ENCODE measurements around the gene IER5L.

The IER5L gene

DNA sequence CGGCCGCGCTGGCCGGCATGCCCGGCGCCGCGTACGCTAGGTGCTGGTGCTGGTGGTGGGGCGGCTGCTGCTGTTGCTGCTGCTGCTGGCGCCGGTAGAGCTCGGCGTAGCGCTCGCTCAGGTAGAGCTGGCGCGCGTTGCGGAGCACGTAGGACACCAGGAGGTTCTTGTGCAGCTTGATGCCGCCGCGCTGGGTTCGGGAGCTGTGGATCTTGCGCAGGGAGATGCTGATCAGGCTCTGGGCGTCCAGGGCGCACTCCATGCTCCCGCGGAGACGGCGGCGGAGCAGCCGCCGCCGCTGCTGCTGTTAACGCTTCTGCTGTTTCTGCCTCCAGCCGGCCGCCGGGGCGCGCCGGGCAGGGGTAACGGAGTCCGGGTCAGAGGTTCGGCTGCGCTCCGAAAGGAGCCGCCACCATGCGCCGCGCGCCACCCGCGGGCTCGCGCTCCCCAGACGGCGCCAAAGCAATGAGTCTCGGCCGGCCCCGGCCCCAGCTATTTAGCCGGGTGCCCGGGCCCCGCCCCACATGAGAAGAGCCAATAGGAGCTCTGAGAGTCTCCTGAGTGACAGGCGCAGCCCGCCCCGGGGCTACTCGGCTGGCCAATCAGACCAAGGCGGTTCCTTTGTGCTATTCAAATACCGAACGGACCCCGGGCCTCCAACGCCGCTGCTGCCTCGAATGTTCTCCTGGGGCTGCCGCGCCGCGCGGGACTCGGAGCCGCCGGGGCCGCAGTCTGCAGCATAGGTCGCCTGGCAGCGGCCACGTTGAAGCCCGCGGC lies at the start of gene IER5L:
Gene IER5L (minus strand): TSS at position 471 of the 777 bp plus-strand sequence. CDS start 209 bp downstream, at position 262.
- peak; percentile 80 for DNase-seq

DNA sequence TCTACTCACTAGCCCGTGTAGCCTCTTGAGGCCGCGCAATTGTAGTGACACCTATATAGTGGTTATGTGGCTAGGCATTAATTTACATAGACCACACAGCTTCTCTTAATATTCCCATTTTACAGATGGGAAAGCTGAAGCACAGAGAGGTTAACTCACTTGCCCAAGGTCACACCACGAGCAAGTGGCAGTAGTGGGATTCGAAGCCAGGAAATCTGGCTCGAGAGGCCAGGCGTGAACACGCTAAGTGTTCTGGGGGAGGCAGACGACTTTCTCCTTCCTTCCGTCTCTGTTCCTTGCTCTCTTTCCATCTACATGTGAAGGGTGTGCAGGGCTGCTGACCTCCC lies 49.8 kb upstream of the IER5L start:
- no peak for DNase-seq

DNA sequence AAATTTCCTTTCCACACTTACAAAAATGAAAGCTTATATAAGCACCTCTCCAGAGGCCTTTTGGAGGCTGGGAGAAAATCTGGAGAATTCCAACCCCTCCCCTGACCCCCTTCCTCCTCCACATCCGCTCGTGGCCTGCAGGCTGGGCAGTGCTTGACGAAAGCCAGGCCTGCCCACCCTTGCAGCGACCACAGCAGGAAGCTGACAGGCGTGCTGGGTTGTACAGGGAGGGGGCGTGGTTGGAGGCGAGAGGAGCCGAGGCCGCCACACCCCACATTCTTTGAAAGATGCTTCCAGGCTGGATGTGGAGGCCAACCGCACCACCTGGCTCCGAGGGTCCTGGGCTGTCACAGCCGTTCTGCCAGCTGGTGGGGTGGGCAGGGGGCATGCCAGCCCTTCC lies 47.8 kb upstream of the IER5L start:
- DNase-seq: no peak

DNA sequence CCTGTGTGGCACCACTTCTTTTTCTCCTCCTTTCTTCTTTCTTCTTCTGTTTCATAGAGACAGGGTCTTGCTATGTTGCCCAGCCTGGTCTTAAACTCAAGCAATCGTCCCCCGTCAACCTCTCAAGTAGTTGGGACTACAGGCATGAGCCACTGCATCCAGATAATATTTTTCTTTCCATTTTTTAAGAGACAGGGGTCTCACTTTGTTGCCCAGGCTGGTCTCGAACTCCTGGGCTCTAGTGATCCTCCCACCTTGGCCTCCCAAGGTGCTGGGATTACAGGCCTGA lies 47.4 kb upstream of the IER5L start:
- no peak for DNase-seq

DNA sequence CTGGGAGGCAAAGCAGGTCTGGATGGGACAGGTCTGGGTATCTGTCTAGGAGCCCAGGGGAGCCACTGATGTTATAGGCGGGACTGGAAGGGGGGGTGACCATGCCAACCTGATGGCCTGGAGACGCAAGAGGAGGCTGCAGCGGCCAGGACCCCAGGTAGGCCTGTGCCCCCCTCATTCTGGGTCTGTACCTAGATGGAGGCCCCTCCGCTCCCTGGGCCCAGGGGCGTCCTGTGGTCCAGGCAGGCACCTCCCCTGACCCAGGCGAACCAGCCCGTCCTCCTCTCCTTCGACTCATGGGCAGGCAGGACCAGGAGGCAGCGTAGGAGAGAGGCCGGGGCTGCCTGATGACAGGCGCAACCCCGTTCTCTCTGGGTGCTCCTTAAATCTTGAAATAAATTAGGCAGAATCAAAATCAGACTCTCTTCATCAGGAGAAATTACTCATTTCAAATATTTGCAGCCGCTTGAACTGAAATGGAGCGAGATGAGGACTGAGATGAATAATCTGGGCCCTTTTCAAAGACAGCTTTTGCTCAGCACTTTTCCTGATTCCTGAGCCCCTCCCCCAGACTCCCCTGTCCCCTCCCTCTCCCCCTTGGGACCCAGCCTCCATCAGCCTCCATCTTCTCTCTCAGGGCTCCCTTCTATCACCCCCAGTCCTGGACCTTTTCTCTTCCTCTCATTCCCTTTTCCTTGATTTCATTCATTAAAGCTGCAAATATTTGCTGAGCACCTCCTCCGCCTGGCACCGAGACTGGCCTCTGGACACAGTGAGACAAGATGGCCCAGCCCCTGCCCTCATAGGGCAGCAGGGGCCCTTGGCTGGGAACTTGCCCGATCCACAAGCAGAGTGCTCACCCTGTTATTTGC lies 46.8 kb upstream of the IER5L start:
- DNase-seq: no peak

DNA sequence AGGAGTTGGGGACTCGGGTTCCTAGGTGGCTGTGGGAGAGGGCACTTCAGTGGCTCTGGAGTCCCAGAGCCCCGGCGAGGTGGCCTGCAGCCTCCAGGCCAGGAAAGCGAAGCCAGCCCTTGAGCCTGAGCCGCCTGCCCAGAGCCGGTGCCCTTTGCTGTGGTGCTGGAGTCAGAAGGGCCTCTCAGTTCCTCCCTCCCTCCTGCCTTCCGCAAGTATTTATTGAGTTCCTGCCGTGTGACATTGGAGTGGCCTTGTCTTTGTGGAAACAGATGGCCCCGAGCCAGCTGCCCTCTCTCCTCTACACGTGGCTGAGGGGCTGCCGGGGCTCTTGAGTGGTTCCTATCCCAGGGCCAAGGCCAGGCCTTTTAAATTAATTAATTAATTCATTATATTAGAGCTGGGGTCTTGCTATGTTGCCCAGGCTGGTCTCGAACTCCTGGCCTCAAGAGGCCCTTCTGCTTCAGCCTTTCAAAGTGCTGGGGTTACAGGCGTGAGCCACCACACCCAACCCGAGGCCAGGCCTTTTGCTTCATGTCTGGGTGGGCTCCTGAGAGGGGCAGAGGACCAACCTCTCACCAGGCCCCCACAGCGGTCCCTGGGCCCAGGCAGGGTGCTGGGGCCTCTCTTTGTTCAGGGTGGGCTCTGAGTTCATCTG lies 45.6 kb upstream of the IER5L start:
- DNase-seq: no peak

DNA sequence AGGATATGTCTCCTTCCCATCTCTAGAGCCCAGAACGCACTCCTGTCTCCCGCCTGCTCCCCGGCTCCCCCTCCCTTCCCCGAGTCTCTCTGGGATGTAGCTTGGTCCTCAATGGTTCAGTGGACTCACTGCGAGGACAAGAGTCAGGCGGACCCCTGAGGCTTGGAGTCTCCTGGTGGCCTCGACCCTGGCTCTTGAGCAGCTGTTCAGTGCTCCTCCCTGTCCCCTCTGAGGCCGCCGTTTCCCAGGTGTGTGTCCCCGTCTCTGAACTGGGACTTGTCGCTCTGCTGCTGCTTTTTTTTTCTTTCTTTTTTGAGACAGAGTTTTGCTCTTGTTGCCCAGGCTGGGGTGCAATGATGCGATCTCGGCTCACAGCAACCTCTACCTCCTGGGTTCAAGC lies 44.8 kb upstream of the IER5L start:
- DNase-seq: no peak

DNA sequence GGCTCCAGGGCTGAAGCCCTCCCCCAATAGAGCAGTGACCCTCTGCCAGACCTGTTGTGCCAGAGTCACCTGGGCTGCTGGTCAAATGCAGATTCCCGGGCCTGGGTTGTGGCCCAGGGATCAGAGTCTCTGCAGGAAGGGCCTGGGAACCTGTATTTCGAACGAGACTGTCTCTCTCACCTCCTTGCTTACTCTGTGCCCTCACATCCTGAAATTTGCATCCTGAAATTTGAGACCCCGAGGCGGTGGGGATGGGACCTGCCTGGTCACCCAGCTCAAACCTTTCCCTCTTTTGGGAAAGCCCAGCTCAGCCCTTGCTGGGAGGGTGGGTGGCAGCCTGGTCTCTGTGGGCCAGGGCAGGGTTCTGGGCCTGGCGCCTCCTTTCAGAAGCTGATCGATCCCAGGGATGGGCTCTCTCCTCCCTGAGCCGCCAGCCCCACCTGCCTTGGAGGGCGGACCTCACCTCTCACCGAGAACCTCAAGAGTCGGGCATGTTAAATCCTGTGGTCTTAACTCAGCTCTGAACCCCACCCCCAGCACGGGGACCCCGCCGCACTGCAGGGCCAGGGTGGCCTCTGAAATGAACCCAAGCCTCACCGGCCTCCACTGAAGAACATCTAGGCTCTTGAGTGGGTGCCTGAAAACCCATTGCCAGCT lies 44.0 kb upstream of the IER5L start:
- DNase-seq: no peak

DNA sequence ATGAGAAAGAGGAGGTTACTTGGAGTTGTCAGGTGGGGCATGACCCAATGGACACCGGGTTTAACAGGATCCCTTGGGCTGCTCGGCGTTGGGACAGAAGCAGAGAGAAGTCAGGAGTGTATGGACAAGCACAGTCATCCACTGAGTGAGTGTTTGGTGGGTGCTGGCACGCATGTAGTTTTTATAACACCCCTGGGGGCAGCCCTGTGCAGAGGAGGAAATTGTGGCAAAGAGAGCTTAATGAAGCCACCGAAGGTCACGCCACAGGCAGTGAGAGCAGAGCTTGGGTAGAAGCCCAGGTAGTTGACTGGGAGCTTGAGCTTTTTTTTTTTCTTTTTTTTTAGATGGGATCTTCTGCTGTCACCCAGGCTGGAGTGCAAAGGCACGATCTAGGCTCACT lies 43.2 kb upstream of the IER5L start:
- DNase-seq: no peak

DNA sequence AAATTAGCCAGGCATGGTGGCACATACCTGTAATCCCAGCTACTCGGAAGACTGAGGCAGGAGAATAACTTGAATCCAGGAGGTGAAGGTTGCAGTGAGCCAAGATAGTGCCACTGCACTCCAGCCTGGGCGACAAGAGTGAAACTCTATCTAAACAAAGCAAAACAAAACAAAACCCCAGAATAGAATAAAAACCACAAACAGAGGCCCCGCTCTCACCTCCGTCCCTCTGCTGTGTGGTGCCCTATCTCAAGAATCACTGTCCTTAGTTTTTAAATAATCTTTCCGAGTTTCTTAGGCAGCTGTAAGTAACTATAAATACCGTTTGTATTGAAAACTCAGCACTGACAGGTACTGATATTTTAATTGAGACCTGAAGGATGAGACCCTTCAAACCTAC lies 42.7 kb upstream of the IER5L start:
- DNase-seq: no peak

DNA sequence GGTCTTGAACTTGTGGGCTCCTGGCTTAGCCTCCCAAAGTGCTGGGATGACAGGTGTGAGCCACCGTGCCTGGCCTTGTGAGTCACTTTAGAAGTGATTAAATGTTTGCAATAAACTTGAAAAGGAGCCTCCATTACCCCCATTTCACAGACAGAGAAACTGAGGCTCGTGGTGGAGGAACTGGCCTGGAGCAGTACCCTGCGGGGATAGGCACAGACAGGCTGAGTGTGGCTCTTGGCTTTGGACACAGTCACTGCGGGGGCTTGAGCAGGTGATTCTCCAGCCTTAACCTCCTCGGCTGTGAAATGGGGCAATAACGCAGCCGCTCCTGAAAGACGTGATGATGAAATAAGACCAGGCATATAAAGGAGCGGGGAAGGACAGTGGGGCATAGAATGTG lies 40.9 kb upstream of the IER5L start:
- DNase-seq: no peak

DNA sequence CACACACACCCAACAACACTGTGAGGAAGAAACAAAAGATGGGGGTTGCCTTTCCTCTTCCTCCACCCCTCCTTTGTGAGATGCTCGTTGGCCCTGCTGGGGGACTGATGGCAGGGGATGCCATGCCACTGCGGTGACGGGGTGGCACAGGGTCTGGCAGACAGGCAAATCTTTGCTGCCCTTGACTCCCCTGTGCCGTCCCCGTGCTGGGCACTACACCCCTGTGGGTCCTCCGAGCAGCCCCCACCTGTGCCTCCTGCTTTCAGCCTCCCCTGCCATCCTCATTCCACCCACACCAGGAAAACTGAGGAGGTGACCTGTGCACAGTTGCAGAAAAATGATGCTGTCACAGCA lies 40.2 kb upstream of the IER5L start:
- DNase-seq: no peak

DNA sequence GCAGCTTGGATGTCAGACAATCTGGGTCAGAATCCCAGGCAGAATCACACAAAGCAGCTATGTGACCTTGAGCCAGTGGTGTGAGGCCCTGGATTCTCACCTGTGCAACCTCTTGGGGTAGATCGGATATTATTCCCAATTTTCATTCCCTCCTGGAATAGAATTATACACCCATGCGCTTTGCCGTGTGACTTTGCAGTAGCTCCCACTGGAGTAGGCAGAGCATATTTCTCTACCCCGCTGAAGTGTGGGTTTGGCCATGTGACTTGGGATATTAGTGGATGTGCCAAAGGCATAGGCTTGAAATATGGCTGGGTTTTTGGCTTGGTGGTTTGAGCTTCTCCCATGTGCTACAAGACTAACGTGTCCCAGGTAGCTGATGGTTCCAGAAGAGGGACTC lies 35.5 kb upstream of the IER5L start:
- no peak for DNase-seq

DNA sequence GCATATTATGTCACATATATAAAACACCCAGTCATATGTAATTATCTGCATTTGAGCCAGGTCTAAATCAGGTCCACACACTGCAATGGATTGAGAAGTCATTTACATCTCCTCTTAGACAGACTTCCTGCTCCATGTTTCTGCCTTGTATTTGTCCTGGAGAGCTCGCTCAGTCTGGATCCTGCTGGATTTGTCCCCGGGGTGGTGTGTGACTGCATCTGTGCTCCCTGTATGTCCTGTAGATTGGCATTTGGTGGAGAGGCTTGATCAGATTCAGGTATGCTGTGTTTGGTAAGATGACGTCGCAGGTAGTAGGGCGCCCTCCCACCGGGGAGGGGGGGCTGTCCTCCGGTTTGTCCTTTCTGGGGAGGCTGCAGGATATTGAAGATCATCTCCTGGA lies 33.6 kb upstream of the IER5L start:
- no peak for DNase-seq

DNA sequence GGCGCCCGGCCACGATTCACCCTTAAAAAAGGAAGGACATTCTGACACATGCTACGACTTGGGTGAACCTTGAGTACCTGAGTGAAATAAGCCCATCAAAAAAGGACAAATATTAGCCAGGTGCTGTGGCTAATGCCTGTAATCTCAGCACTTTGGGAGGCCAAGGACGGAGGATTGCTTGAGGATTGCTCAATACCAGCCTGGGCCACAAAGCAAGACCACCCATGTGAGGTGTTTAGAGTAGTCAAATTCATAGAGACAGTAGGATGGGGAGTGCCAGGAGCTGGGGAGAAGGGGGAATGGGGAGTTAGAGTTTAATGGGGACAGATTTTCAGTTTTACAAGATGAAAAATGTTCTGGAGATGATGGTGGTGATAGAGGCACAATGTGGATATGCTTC lies 32.1 kb upstream of the IER5L start:
- DNase-seq: no peak

DNA sequence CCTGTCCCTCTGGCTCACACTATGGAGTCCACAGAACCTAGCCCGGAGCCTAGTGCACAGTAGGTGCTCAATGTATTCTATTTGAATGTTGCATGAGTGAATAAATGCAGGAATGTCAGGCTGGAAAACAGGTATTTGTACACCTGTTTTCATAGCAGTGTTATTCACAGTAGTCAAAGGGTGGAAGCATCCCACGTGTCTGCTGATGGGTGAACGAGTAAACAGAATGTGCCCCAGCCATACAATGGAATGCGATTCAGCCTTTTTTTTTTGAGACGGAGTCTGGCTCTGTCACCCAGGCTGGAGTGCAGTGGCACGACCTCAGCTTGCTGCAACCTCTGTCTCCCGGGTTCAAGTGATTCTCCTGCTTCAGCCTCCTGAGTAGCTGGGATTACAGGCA lies 31.5 kb upstream of the IER5L start:
- no peak for DNase-seq

DNA sequence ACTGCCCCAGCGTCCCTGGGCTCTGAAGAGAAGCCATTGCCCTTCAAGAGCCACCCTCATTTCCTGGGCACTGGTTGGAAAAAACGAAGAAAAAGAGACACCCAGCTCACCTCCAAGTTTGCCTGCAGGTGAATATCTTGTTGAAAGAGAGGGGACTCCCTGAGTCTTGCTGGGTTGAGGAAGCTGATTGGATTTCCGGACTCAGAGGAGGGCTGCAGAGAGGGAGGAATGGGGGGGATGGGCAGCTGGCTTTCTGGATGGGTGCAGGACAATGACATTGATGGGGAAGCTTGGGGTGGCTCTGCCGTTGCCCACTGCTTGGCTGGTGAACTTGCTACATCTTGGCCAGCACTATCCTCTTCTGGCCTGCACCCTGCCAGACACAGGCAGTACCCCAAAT lies 31.0 kb upstream of the IER5L start:
- no peak for DNase-seq

DNA sequence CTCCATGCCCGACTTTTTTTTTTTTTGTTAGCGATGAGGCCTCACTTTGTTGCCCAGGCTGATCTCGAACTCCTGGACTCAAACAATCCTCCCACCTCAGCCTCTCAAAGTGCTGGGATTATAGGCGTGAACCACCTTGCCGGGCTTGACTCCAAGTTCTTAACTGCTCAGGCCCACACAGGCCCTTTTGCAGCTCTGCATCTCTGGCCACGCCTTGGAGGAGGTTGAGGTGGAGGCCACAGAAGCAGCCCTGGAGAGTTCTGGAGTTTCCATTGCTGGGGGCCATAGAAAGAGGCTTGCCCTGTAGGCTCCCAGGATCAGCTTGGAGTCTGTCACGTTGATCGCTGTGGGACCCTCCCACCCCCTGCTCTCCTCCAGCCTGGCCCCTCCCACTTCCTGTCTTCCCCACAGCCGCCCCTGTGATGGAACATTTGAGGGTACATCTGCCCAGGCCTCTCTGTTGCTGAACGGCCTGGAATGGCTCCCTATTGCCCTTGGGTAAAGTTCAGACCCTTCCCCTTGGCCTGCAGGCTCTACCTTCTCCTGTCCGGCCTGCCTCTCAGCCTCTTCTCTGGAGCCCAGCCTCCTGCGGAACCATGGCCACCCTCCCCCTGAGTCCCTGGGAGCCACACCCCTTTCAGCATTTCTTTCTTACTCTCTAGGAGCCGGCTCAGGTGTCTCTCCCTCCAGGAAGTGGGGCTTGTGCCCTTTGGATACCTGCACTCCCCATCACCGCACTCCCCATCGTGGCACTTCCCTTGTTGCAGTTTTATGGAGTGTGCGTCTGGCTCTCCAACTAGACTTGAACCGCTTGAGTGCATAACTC lies 30.4 kb upstream of the IER5L start:
- no peak for DNase-seq

DNA sequence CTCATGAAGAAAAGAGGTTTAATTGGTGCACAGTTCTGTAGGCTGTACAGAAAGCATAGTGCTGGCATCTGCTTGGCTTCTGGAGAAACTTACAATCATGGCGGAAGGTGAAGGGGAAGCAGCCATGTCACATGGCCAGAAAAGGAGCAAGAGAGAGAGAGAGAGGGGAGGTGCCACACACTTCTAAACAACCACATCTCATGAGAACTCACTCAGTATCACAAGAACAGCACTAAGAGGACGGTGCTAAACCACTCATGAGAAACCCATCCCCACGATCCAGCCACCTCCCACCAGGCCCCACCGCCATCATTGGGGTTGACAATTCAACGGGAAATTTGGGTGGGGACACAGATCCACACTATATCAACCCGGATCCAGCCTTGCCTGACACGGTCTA lies 28.8 kb upstream of the IER5L start:
- DNase-seq: no peak

DNA sequence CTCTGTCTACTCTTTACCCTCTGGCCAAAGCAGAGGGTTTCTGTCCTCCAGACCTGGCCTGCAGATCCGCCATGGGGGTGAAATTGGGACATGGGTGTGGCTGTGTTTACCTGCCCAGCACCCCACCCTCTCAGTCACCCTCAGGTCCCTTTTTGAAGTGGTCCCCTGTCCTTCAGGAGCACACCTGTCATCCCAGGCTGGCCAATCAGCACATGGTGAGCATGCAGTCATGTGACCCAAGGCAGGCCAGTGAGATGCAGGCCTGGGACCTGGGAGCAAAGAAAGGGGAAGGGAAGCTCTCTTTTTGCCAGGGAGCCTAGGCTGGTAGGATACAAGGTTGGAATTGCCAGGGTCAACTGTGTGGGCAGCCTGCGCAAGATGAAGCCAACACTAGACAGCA lies 28.3 kb upstream of the IER5L start:
- no peak for DNase-seq

DNA sequence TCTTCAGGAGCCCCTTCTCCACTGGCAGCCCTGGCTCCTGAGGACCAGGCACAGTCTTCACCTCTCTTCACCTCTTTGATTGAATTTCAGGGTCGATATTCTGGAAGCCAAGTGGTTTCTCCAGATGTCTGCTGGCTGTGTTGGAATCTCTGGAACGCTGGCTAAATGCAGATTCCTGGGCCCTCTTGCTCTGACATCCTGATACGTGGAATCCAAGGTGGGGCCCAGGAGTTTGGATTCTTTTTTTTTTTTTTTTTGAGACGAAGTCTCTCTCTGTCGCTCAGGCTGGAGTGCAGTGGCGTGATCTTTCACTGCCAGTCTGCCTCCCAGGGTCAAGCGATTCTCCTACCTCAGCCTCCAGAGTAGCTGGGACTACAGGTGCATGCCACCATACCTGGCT lies 26.8 kb upstream of the IER5L start:
- DNase-seq: no peak

DNA sequence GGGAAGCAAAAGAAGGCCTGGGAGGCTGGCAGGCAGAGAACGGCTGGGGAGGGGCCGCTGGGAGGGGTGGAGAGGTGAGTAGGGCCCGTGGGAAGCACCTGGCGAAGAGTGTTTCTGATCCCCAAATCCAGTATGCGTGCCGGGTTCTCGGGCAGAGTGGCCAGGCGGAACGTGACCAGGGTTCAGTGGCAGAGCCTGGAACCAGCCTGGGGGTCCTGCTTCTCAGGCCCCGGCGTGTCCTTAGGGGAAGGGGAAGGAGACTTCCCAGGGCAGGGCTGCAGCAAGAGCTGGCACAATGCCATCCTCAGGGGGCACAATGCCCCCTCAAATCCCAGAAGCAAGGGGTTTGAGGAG lies 25.5 kb upstream of the IER5L start:
- no peak for DNase-seq
